ENCODE measurements around the gene PTPRT. TPM values are rescaled to one million over a fixed set of nuclear protein-coding genes. Genes with fewer than 3 reads are reported as not detected.

Gene PTPRT
- polyA plus RNA-seq, 1 of the 3 experiments (the other 2 are of a cell fraction) = not detected

DNA sequence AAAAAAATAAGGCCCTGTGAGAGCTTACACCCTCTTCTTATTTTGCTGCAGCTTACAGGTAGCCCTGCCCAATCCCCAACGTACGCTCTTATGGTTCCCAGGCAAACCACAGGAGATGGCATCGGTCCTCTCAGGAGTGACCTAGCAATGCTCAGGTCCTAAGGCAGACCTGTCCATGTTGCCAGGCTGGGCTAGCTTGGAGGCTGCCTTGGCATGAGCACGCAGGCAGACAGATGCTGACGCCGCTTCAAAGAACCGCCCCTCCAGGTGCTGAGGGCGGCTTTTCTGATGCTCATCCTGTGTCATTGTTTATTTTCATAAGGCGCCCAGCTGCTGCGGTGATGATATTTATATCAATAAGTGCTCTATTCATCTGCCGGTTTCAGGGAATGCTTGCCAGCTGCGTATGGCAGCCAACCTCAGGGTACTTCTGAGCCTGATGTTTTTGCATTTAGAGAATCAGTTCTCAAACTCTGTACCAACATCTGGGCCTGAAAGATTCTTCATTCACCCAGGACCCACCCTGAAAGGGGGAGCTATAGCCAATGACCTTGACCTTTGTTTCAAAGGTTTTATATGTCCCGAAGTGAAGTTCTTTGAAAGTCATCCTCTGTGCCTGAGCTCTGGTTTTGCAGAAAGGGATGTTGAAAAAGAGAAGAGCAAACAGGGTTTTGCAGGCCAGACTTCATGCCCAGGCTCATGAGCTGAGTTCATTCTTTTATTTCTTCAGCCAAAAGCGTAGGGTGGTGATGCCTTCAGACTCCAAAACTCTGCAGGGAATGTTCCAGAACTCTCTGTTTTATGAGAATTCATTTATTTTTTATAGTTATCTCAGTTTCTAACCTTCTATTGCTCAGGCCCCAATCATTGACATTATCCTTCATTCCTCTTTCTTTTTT, 1095.9 kb downstream of the PTPRT start:
- H3K9me3 ChIP-seq = no peaks in the 10 kb centered on the region
- no peak for TF ChIP-seq EP300 (IDR thresholded peaks at IDR 0.05; ENCODE audit: borderline replicate concordance in 1 of 2, low read depth in 1 of 2, low read length in 1 of 2)
- TF ChIP-seq RFX5 (IDR thresholded peaks at IDR 0.05; ENCODE audit: low read length) = no peak
- TF ChIP-seq RAD21 (IDR thresholded peaks at IDR 0.05; ENCODE audit: low read length) = no peak
- TF ChIP-seq NFIC (IDR thresholded peaks at IDR 0.05; ENCODE audit: borderline replicate concordance) = no peak
- no peak for TF ChIP-seq TAF1 (IDR thresholded peaks at IDR 0.05; ENCODE audit: borderline replicate concordance, low read depth, low read length)
- TF ChIP-seq RCOR1 (IDR thresholded peaks at IDR 0.05; ENCODE audit: low read length) = no peak
- no peak for TF ChIP-seq SIN3A (IDR thresholded peaks at IDR 0.05; ENCODE audit: borderline replicate concordance, low read depth, low read length)
- TF ChIP-seq, protein P1, sequence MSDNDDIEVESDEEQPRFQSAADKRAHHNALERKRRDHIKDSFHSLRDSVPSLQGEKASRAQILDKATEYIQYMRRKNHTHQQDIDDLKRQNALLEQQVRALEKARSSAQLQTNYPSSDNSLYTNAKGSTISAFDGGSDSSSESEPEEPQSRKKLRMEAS (IDR thresholded peaks at IDR 0.05; ENCODE audit: low read depth) = no peak
- TF ChIP-seq NRF1 (IDR thresholded peaks at IDR 0.05; ENCODE audit: low read depth, low read length) = no peak
- no peak for TF ChIP-seq EZH2phosphoT487 (IDR thresholded peaks at IDR 0.05; ENCODE audit: borderline replicate concordance, low read depth)
- no peak for TF ChIP-seq SMC3 (IDR thresholded peaks at IDR 0.05; ENCODE audit: low read depth, low read length)
- no peak for TF ChIP-seq CHD2 (IDR thresholded peaks at IDR 0.05; ENCODE audit: low read length, partially characterized antibody)
- TF ChIP-seq MXI1 (IDR thresholded peaks at IDR 0.05; ENCODE audit: low read depth, low read length) = no peak
- TF ChIP-seq ELF1 (IDR thresholded peaks at IDR 0.05) = no peak
- TF ChIP-seq, protein P2, sequence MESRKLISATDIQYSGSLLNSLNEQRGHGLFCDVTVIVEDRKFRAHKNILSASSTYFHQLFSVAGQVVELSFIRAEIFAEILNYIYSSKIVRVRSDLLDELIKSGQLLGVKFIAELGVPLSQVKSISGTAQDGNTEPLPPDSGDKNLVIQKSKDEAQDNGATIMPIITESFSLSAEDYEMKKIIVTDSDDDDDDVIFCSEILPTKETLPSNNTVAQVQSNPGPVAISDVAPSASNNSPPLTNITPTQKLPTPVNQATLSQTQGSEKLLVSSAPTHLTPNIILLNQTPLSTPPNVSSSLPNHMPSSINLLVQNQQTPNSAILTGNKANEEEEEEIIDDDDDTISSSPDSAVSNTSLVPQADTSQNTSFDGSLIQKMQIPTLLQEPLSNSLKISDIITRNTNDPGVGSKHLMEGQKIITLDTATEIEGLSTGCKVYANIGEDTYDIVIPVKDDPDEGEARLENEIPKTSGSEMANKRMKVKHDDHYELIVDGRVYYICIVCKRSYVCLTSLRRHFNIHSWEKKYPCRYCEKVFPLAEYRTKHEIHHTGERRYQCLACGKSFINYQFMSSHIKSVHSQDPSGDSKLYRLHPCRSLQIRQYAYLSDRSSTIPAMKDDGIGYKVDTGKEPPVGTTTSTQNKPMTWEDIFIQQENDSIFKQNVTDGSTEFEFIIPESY (IDR thresholded peaks at IDR 0.05; ENCODE audit: borderline replicate concordance, low read depth) = no peak
- no peak for TF ChIP-seq FOXM1 (IDR thresholded peaks at IDR 0.05; ENCODE audit: low read depth)
- no peak for TF ChIP-seq GATA2 (CRISPR knock-in tag; IDR thresholded peaks at IDR 0.05)
- no peaks in the 10 kb centered on the region for H3K79me2 ChIP-seq (ENCODE audit: insufficient read depth)
- H2AFZ ChIP-seq (ENCODE audit: low read depth) = no peak overlapping the region
- no peaks in the 10 kb centered on the region for H3K27me3 ChIP-seq (ENCODE audit: insufficient read depth)
- H3K4me3 ChIP-seq (ENCODE audit: low read depth in 2 of 2, low read length in 1 of 2) = no peak overlapping the region
- no peaks in the 10 kb centered on the region for H3K9me2 ChIP-seq
- WGBS (ENCODE audit: low lambda C conversion rate) = 55% methylated on average over 10 of the region's 14 CpGs
- DNase-seq = no peak
- no peak overlapping the region for H3K9ac ChIP-seq
- H3F3A ChIP-seq (replicated peaks; ENCODE audit: insufficient read depth) = no peaks in the 10 kb centered on the region
- H3K36me3 ChIP-seq (replicated peaks in 1 of 2; ENCODE audit: control insufficient read depth in 1 of 2, insufficient read depth in 2 of 2, low read length in 1 of 2) = no peaks in the 10 kb centered on the region
- H3K4me1 ChIP-seq (ENCODE audit: control insufficient read depth in 1 of 2, insufficient read depth in 2 of 2, low read depth in 1 of 2, low read length in 1 of 2) = peaks cover 0 to 15% of the 10 kb centered on the region in 2 experiments; a peak in 1 of 4 replicates
- no peak overlapping the region for H3K27ac ChIP-seq (ENCODE audit: low read depth in 2 of 2, low read length in 1 of 2)
- H3K4me2 ChIP-seq = no peak overlapping the region
- ChIA-PET POLR2A (no interaction called here), CTCF (interaction anchor here (1.1 kb wide), 1 partner anchor 42 kb away, joined by 3 read pairs; no protein-coding TSS in a partner anchor)
- H4K20me1 ChIP-seq (ENCODE audit: insufficient read depth) = no peaks in the 10 kb centered on the region

Measured in SK-N-SH (cell line).